SK-N-SH (cell line): Measurements from ENCODE around the gene PAWR. TPM values are rescaled to one million over a fixed set of nuclear protein-coding genes. Genes with fewer than 3 reads are reported as not detected.

Experiments used
- CTCF ChIA-PET: fragments of 300-600, 350-600 bp; formaldehyde crosslinking; extraction: SDS; loops from one replicate; lab custom pipeline; 2021; lab: Yijun Ruan, JAX
- POLR2A ChIA-PET: fragments of 350-600 bp; sonication (Branson Sonifier 250); formaldehyde crosslinking; extraction: SDS; loops from one replicate; lab custom pipeline; 2020; ENCODE audit warnings: antibody characterized with exemption, inconsistent platforms; lab: Yijun Ruan, JAX
- DNase-seq: peaks from one replicate; pipeline ENCODE4 v3.0.0; 2012
- H2AFZ ChIP-seq: fragments of 200-600 bp; sonication (generic); 2 replicates; pipeline ENCODE4 v1.8.1; 2016; ENCODE audit warnings: antibody characterized with exemption, mild to moderate bottlenecking, low read depth
- H3F3A ChIP-seq: fragments of 200-600 bp; sonication (generic); replicated peaks from 2 replicates; pipeline ENCODE3; 2016; ENCODE audit warnings: antibody characterized with exemption, mild to moderate bottlenecking; ENCODE audit not compliant: insufficient read depth
- H3K27ac ChIP-seq, 2 experiments: fragments of 200-500 bp in 1 of 2; fragments of 200-600 bp in 1 of 2; sonication (Bioruptor generic) in 1 of 2; sonication (generic), shearing (Covaris generic) in 1 of 2; 2 replicates each; pipeline versions ENCODE4 v1.5.1 to v1.6.1; 2014 to 2016; ENCODE audit warnings: low read depth in 2 of 2, inconsistent platforms in 1 of 2, low read length in 1 of 2, mild to moderate bottlenecking in 1 of 2, mixed read lengths in 1 of 2
- H3K27me3 ChIP-seq: fragments of 200-600 bp; sonication (generic), shearing (Covaris generic); 2 replicates; pipeline ENCODE4 v1.6.1; 2016; ENCODE audit warnings: mixed run types; ENCODE audit not compliant: insufficient read depth
- H3K36me3 ChIP-seq, 2 experiments: fragments of 200-500 bp in 1 of 2; fragments of 200-600 bp in 1 of 2; sonication (Bioruptor generic) in 1 of 2; sonication (generic) in 1 of 2; replicated peaks in 1 of 2; 2 replicates each; pipeline versions ENCODE3 to v1.5.1; 2014 to 2016; ENCODE audit warnings: low read length in 1 of 2, mild to moderate bottlenecking in 1 of 2; ENCODE audit not compliant: insufficient read depth in 2 of 2, control insufficient read depth in 1 of 2
- H3K4me1 ChIP-seq, 2 experiments: fragments of 200-500 bp in 1 of 2; fragments of 200-600 bp in 1 of 2; sonication (Bioruptor generic) in 1 of 2; sonication (generic), shearing (Covaris generic) in 1 of 2; 2 replicates each; pipeline versions ENCODE4 v1.5.1 to v1.6.1; 2014 to 2016; ENCODE audit warnings: low read depth in 1 of 2, low read length in 1 of 2, mixed run types in 1 of 2; ENCODE audit not compliant: insufficient read depth in 2 of 2, control insufficient read depth in 1 of 2
- H3K4me2 ChIP-seq: fragments of 200-600 bp; sonication (generic), shearing (Covaris generic); 2 replicates; pipeline ENCODE4 v1.6.1; 2017; ENCODE audit warnings: mixed run types
- H3K4me3 ChIP-seq, 2 experiments: fragments of 200-500 bp in 1 of 2; fragments of 200-600 bp in 1 of 2; sonication (Bioruptor generic) in 1 of 2; sonication (generic), shearing (Covaris generic) in 1 of 2; 2 replicates each; pipeline versions ENCODE4 v1.5.1 to v1.8.1; 2014 to 2016; ENCODE audit warnings: low read depth in 2 of 2, inconsistent platforms in 1 of 2, low read length in 1 of 2, mild to moderate bottlenecking in 1 of 2, mixed read lengths in 1 of 2, moderate library complexity in 1 of 2
- H3K79me2 ChIP-seq: fragments of 200-600 bp; sonication (generic); 2 replicates; pipeline ENCODE4 v1.8.1; 2017; ENCODE audit warnings: mild to moderate bottlenecking; ENCODE audit not compliant: insufficient read depth
- H3K9ac ChIP-seq: fragments of 200-600 bp; sonication (generic); 2 replicates; pipeline ENCODE4 v1.6.1; 2017; ENCODE audit warnings: mixed run types
- H3K9me2 ChIP-seq: fragments of 200-600 bp; sonication (generic); 2 replicates; pipeline ENCODE4 v1.6.1; 2017; ENCODE audit warnings: mixed run types
- H3K9me3 ChIP-seq: fragments of 200-600 bp; sonication (generic); 2 replicates; pipeline ENCODE4 v1.6.1; 2017; ENCODE audit warnings: mixed run types, mild to moderate bottlenecking, moderate library complexity
- H4K20me1 ChIP-seq: fragments of 200-600 bp; sonication (generic); 2 replicates; pipeline ENCODE4 v1.6.1; 2017; ENCODE audit warnings: mild to moderate bottlenecking, mixed run types; ENCODE audit not compliant: insufficient read depth
- CHD2 ChIP-seq: fragments of 150-350 bp; IDR thresholded peaks from 2 replicates; pipeline ENCODE4 v1.6.1; 2018; ENCODE audit warnings: low read length; ENCODE audit not compliant: partially characterized antibody
- ELF1 ChIP-seq: IDR thresholded peaks from 2 replicates; pipeline ENCODE4 v1.4.0; 2012
- EZH2phosphoT487 ChIP-seq: fragments of 200-600 bp; sonication (generic); IDR thresholded peaks from 2 replicates; pipeline ENCODE4 v1.6.1; 2017; ENCODE audit warnings: low read depth, mixed run types, mild to moderate bottlenecking, antibody characterized with exemption, moderate library complexity, borderline replicate concordance
- FOSL2 ChIP-seq: IDR thresholded peaks from 2 replicates; pipeline ENCODE4 v1.4.0; 2012; ENCODE audit warnings: low read depth, mild to moderate bottlenecking, moderate library complexity, borderline replicate concordance
- FOXM1 ChIP-seq: IDR thresholded peaks from 2 replicates; pipeline ENCODE4 v1.4.0; 2012; ENCODE audit warnings: low read depth, mild to moderate bottlenecking
- GABPA ChIP-seq: IDR thresholded peaks from 2 replicates; pipeline ENCODE4 v1.4.0; 2012; ENCODE audit warnings: low read depth, mild to moderate bottlenecking
- GATA2 ChIP-seq: sonication (generic); formaldehyde crosslinking; IDR thresholded peaks from 2 replicates; pipeline ENCODE4 v1.5.0; 2020; ENCODE audit warnings: mild to moderate bottlenecking, missing genetic modification reagents
- IRF3 ChIP-seq: fragments of 150-350 bp; IDR thresholded peaks from 2 replicates; pipeline ENCODE4 v1.6.1; 2016; ENCODE audit warnings: mild to moderate bottlenecking, low read depth, low read length
- JUND ChIP-seq: IDR thresholded peaks from 2 replicates; pipeline ENCODE4 v1.4.0; 2012
- MEF2A ChIP-seq: IDR thresholded peaks from 2 replicates; pipeline ENCODE4 v1.4.0; 2012; ENCODE audit warnings: low read depth, borderline replicate concordance
- MXI1 ChIP-seq: IDR thresholded peaks from 2 replicates; pipeline ENCODE4 v1.6.1; 2012; ENCODE audit warnings: mild to moderate bottlenecking, low read depth, low read length, improper control_type of control experiment
- POLR2AphosphoS5 ChIP-seq: IDR thresholded peaks from 2 replicates; pipeline ENCODE4 v1.6.1; 2012; ENCODE audit warnings: low read depth, low read length
- RAD21 ChIP-seq: IDR thresholded peaks from 2 replicates; pipeline ENCODE4 v1.6.1; 2012; ENCODE audit warnings: mild to moderate bottlenecking, low read length
- RCOR1 ChIP-seq: fragments of 150-350 bp; IDR thresholded peaks from 2 replicates; pipeline ENCODE4 v1.6.1; 2017; ENCODE audit warnings: antibody characterized with exemption, low read length
- RFX5 ChIP-seq: IDR thresholded peaks from 2 replicates; pipeline ENCODE4 v1.6.1; 2012; ENCODE audit warnings: mild to moderate bottlenecking, improper control_type of control experiment, low read length
- TEAD4 ChIP-seq: IDR thresholded peaks from 2 replicates; pipeline ENCODE4 v1.4.0; 2012; ENCODE audit warnings: mild to moderate bottlenecking, borderline replicate concordance; ENCODE audit not compliant: insufficient read depth
- YY1 ChIP-seq: IDR thresholded peaks from 2 replicates; pipeline ENCODE4 v1.4.0; 2012; ENCODE audit warnings: low read depth, mild to moderate bottlenecking
- WGBS: methylation state at CpG from one replicate; pipeline ENCODE4 v1.1.6; 2017; ENCODE audit warnings: low lambda C conversion rate; 5-methylcytosine and 5-hydroxymethylcytosine counted together
- polyA plus RNA-seq, 3 experiments: library from polyadenylated mRNA; depleted of rRNA; stranded (reverse); fragments of >200 nt; gene quantifications; 2 replicates each; pipeline ENCODE4 v1.2.3, GENCODE V29; 2012
- TF ChIP-seq, protein P1 (sequence below): IDR thresholded peaks from 2 replicates; pipeline ENCODE4; 2012
- TF ChIP-seq, protein P2 (sequence below): fragments of 200-600 bp; sonication (generic); IDR thresholded peaks from 2 replicates; pipeline ENCODE4 v1.6.1; 2017; ENCODE audit warnings: antibody characterized with exemption, mild to moderate bottlenecking, moderate library complexity

The PAWR gene
- polyA plus RNA-seq, 1 of the 3 experiments (the other 2 are of a cell fraction), result 1.8 TPM

DNA sequence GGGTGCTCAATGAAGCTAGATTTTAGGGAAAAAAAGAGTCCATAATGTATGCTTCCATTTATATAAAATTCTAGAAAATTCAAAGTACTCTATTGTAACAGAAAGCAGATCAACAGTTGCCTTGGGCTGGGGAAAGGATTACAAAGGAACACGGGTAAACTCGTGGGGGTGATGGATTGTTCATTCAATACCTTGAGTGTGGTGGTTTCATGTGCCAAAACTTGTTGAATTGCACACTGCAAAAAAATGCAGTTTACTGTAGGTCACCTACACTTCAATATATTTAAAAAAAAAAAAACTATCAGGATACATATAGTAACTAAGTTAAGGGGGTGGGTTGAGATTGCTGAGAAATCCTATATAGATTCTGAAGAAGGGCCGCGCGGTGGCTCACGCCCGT is 33.6 kb downstream of the PAWR start:
- H2AFZ ChIP-seq, result no peak overlapping the region

More for the DNA sequence above, 33.6 kb downstream of the PAWR start:
- no peak for DNase-seq
- Histone ChIP-seq H3K4me3 (no peak overlapping the region), H3F3A (peaks cover 11% of the 10 kb centered on the region), H4K20me1 (no peaks in the 10 kb centered on the region), H3K9ac (no peak overlapping the region), H3K9me2 (no peaks in the 10 kb centered on the region), H3K27ac (no peak overlapping the region), H3K79me2 (no peaks in the 10 kb centered on the region; the same call in 1 of the 2 replicates), H3K36me3 (no peaks in the 10 kb centered on the region), H3K9me3 (no peaks in the 10 kb centered on the region), H3K4me2 (no peak overlapping the region), H3K27me3 (no peaks in the 10 kb centered on the region), H3K4me1 (0 out of 4 replicates have a peak, but pooled peaks cover 0 to 5% of the 10 kb centered on the region in 2 experiments)
- POLR2A ChIA-PET, result no interaction called here
- CTCF ChIA-PET, result no interaction called here
- 69% methylated on average over 7 of the region's 7 CpGs for WGBS
- TF ChIP-seq RAD21 (no peak), POLR2AphosphoS5 (no peak), MEF2A (no peak), ELF1 (no peak), TEAD4 (no peak), EZH2phosphoT487 (no peak), RFX5 (no peak), CHD2 (no peak), MXI1 (no peak), IRF3 (no peak), RCOR1 (no peak), FOXM1 (no peak), GATA2 (CRISPR knock-in tag) (no peak), GABPA (no peak), FOSL2 (no peak), JUND (no peak), YY1 (no peak)
- TF ChIP-seq, protein P1, sequence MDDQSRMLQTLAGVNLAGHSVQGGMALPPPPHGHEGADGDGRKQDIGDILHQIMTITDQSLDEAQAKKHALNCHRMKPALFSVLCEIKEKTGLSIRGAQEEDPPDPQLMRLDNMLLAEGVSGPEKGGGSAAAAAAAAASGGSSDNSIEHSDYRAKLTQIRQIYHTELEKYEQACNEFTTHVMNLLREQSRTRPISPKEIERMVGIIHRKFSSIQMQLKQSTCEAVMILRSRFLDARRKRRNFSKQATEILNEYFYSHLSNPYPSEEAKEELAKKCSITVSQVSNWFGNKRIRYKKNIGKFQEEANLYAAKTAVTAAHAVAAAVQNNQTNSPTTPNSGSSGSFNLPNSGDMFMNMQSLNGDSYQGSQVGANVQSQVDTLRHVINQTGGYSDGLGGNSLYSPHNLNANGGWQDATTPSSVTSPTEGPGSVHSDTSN, result no peak
- TF ChIP-seq, protein P2, sequence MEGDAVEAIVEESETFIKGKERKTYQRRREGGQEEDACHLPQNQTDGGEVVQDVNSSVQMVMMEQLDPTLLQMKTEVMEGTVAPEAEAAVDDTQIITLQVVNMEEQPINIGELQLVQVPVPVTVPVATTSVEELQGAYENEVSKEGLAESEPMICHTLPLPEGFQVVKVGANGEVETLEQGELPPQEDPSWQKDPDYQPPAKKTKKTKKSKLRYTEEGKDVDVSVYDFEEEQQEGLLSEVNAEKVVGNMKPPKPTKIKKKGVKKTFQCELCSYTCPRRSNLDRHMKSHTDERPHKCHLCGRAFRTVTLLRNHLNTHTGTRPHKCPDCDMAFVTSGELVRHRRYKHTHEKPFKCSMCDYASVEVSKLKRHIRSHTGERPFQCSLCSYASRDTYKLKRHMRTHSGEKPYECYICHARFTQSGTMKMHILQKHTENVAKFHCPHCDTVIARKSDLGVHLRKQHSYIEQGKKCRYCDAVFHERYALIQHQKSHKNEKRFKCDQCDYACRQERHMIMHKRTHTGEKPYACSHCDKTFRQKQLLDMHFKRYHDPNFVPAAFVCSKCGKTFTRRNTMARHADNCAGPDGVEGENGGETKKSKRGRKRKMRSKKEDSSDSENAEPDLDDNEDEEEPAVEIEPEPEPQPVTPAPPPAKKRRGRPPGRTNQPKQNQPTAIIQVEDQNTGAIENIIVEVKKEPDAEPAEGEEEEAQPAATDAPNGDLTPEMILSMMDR, result no peak
